ENCODE data around the gene SCRT2. TPM values are rescaled to one million over a fixed set of nuclear protein-coding genes. Genes with fewer than 3 reads are reported as not detected.
A peak's percentile ranks its signal among the peaks of the same experiment; 100 is the strongest.
"Not testable (repeated sequence)": the region's sequence is repeated elsewhere in the genome, so short reads cannot be mapped to it uniquely, and the experiment has no call there.

SCRT2 gene
- not detected for polyA plus RNA-seq
- long read RNA-seq, donor 1: 0 reads
- long read RNA-seq, donor 2: 0 reads
- long read RNA-seq, donor 3: 0 reads
- long read RNA-seq, donor 4: 0 reads
- long read RNA-seq, donor 5: 0 reads
- long read RNA-seq, donor 6: 0 reads
- long read RNA-seq, donor 7: 0 reads
- long read RNA-seq, donor 8: 0 reads
- long read RNA-seq, donor 9: 0 reads
- long read RNA-seq, donor 10: 0 reads

DNA sequence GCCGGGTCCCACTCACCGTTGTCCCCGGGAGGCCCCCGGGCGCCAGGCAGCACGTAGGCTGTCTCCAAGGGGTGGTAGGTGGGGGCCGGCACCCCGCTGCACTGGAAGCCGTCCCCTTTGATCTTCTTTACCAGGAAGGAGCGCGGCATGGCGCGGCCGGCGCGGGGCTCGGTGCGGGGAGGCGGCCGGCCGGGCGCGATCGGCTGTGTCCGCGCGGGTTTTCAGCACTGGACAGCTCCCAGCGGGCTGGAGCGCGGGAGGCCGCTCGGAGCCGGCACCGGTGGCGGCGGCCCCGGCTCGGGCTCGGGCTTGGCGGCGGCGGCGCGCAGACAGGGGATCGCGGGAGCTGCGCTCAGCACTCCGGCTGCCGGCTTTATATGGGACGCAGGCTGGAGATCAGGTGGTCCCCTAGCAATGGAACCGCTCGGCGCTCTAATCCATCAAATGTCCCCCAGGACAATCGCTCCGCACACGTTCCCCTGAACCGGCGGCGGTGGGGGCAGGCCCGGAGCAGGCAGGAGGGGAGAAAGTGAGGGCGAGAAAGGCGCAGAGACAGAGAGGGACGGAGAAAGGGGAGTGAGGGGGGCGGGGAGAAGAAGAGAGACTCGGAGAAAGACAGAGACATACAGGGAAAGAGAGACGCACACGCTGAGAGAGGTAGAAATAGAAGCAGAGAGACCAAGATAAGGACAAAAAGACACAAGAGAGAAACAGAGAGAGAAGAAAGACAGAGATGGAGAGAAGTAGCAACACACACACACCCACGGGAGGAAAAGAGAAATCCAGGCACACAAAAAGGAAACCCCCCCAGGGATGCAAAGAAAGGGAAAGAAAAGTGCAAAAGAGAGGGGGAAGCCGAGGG is at the start of gene SCRT2:
Gene SCRT2 (minus strand): TSS at position 350 of the 862 bp plus-strand sequence. CDS start 201 bp downstream, at position 149.
- DNase-seq: peak; percentile 64 to 92
- Histone ChIP-seq H3K27ac (ENCODE audit: low read depth in 1 of 3, low read length in 2 of 3) (no peak within 1 kb of the TSS), H3K9me3 (ENCODE audit: control insufficient read depth in 2 of 2, insufficient read depth in 1 of 2, low read depth in 1 of 2, low read length in 1 of 2) (no peaks in the 10 kb centered on the region), H3K4me1 (ENCODE audit: control insufficient read depth in 3 of 3, insufficient read depth in 2 of 3, low read depth in 1 of 3, low read length in 2 of 3) (peaks cover 0 to 7% (median 3%) of the 10 kb centered on the region in 3 donors), H3K36me3 (ENCODE audit: control insufficient read depth in 3 of 3, insufficient read depth in 2 of 3, low read depth in 1 of 3, low read length in 3 of 3) (no peaks in the 10 kb centered on the region), H3K27me3 (ENCODE audit: control insufficient read depth in 3 of 3, insufficient read depth in 3 of 3, low read length in 3 of 3) (peaks cover 2 to 72% (median 28%) of the 10 kb centered on the region in 3 donors), H3K4me3 (ENCODE audit: low read depth in 1 of 3, low read length in 3 of 3) (no peak within 1 kb of the TSS)
- no peak for FAIRE-seq
- 1 to 3% (median 1%) methylated on average over 63 to 69 of the region's 69 CpGs for WGBS, 3 donors

DNA sequence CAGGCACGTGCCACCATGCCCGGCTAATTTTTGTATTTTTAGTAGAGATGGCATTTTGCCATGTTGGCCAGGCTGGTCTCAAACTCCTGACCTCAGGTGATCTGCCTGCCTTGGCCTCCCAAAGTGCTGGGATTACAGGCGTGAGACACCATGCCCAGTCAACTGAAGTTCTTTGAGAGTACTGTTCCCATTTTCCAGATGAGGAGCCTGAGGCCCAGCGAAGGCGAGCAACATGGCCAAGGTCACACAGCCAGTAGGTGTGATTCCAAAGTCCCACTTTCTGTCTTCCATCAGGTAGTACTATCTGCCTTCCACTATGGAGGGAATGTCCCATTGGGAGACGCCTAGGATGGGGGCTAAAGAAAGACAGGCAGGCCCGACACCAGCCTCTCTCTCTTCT is 49.2 kb upstream of the SCRT2 start:
- FAIRE-seq; H3K36me3 ChIP-seq (ENCODE audit: control insufficient read depth in 3 of 3, insufficient read depth in 2 of 3, low read depth in 1 of 3, low read length in 3 of 3); DNase-seq; H3K4me1 ChIP-seq (ENCODE audit: control insufficient read depth in 3 of 3, insufficient read depth in 2 of 3, low read depth in 1 of 3, low read length in 2 of 3); H3K4me3 ChIP-seq (ENCODE audit: low read depth in 1 of 3, low read length in 3 of 3); H3K27ac ChIP-seq (ENCODE audit: low read depth in 1 of 3, low read length in 2 of 3); H3K9me3 ChIP-seq (ENCODE audit: control insufficient read depth in 2 of 2, insufficient read depth in 1 of 2, low read depth in 1 of 2, low read length in 1 of 2): not testable (repeated sequence)
- peaks cover 9 to 56% (median 29%) of the 10 kb centered on the region in 3 donors for H3K27me3 ChIP-seq (ENCODE audit: control insufficient read depth in 3 of 3, insufficient read depth in 3 of 3, low read length in 3 of 3)
- WGBS, 3 donors: 71 to 87% (median 78%) methylated on average over 7 of the region's 7 CpGs

DNA sequence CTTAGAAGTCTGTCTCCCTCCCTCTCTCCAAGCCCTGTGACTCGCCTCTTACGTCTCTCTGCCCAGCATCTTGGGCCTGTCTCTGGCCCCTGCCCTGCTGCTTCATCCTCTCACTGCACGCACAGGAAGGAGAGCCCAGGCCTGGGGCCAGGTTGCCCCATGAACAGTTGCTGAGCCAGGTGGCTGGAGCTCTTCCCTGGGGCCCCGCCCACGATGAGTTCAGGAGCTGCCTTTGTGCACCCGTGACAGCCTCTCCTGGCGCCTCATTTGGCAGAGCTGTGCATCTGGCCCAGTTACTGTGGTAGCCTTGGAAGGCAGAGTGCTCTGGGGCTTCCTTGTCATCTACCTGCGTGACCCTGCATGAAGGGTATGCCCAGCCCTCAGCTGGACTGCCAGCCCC is 48.2 kb upstream of the SCRT2 start:
- H3K4me1 ChIP-seq (ENCODE audit: control insufficient read depth in 3 of 3, insufficient read depth in 2 of 3, low read depth in 1 of 3, low read length in 2 of 3): peaks cover 0 to 3% (median 0%) of the 10 kb centered on the region in 3 donors
- peaks cover 0 to 2% of the 10 kb centered on the region in 2 donors for H3K9me3 ChIP-seq (ENCODE audit: control insufficient read depth in 2 of 2, insufficient read depth in 1 of 2, low read depth in 1 of 2, low read length in 1 of 2)
- FAIRE-seq (no peak), DNase-seq (no peak)
- no peak overlapping the region for H3K27ac ChIP-seq (ENCODE audit: low read depth in 1 of 3, low read length in 2 of 3)
- no peaks in the 10 kb centered on the region for H3K36me3 ChIP-seq (ENCODE audit: control insufficient read depth in 3 of 3, insufficient read depth in 2 of 3, low read depth in 1 of 3, low read length in 3 of 3)
- H3K27me3 ChIP-seq (ENCODE audit: control insufficient read depth in 3 of 3, insufficient read depth in 3 of 3, low read length in 3 of 3): peaks cover 9 to 49% (median 26%) of the 10 kb centered on the region in 3 donors
- H3K4me3 ChIP-seq (ENCODE audit: low read depth in 1 of 3, low read length in 3 of 3): no peak overlapping the region
- 29 to 51% (median 40%) methylated on average over 8 of the region's 8 CpGs for WGBS, 3 donors

DNA sequence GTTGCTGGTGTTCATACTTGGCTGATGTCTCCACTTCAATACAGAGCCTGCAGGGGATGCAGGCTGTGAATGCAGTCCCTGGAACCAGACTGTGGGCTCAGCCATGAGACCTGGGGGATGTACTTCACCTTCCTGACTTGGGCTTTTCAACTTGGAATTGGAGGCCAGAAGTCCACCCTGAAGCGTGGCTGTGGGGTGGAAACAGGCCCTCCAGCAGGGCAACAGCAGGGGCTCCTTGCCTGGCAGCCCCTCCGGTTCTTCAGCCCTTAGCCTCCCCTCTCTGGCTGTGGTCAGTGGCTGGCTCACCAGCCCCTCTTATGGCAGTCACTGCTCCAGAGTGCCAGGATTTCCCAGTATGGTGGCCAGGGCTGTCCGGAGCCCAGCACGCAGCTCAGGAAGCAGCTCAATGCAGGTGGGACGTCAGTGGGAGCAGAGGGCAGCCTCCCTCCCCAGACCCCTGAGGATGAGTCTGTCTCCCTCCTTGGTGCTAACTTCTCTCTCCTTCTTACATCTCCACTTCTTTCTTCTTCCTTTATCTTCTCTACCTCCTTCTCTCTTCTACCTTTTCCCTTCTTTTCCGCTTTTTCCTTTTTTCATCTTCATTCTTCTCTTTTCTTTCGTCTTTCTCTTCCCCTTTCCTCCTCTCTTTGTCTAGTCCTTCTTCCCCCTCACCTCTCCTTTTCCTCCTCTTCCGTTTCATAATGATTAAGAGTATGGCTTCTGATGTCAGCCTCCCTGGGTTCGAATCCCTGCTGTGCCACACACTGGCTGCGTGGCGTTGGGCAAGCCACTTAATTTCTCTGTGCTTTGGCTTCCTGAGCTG is 47.4 kb upstream of the SCRT2 start:
- Histone ChIP-seq H3K4me1 (ENCODE audit: control insufficient read depth in 3 of 3, insufficient read depth in 2 of 3, low read depth in 1 of 3, low read length in 2 of 3) (no peaks in the 10 kb centered on the region), H3K9me3 (ENCODE audit: control insufficient read depth in 2 of 2, insufficient read depth in 1 of 2, low read depth in 1 of 2, low read length in 1 of 2) (peaks cover 0 to 2% of the 10 kb centered on the region in 2 donors), H3K27me3 (ENCODE audit: control insufficient read depth in 3 of 3, insufficient read depth in 3 of 3, low read length in 3 of 3) (peaks cover 1 to 45% (median 24%) of the 10 kb centered on the region in 3 donors), H3K4me3 (ENCODE audit: low read depth in 1 of 3, low read length in 3 of 3) (no peak overlapping the region), H3K36me3 (ENCODE audit: control insufficient read depth in 3 of 3, insufficient read depth in 2 of 3, low read depth in 1 of 3, low read length in 3 of 3) (no peaks in the 10 kb centered on the region), H3K27ac (ENCODE audit: low read depth in 1 of 3, low read length in 2 of 3) (no peak overlapping the region)
- no peak for DNase-seq
- WGBS, 3 donors: 80 to 87% (median 86%) methylated on average over 10 to 11 of the region's 11 CpGs
- no peak for FAIRE-seq

DNA sequence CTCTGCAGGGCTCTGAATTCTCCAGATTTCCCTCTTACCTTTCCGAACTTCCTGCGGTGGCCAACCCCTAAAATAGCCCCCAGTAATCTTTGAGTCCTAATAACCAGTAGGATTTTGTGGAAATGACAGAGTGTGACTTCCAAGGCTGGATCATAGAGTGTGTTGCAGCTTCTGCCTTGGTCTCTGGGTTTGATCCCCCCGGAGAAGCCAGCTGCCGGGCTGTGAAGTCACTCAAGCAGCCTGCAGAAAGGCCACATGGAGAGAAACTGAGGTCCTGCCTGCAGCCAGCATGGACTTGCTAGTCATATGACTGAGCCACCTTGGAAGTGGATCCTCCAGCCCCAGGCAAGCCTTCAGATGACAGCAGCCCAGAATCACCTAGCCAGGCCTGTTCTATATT is 46.3 kb upstream of the SCRT2 start:
- no peak for FAIRE-seq
- H3K4me1 ChIP-seq (ENCODE audit: control insufficient read depth in 3 of 3, insufficient read depth in 2 of 3, low read depth in 1 of 3, low read length in 2 of 3): no peaks in the 10 kb centered on the region
- 89 to 97% (median 91%) methylated on average over 4 of the region's 4 CpGs for WGBS, 3 donors

DNA sequence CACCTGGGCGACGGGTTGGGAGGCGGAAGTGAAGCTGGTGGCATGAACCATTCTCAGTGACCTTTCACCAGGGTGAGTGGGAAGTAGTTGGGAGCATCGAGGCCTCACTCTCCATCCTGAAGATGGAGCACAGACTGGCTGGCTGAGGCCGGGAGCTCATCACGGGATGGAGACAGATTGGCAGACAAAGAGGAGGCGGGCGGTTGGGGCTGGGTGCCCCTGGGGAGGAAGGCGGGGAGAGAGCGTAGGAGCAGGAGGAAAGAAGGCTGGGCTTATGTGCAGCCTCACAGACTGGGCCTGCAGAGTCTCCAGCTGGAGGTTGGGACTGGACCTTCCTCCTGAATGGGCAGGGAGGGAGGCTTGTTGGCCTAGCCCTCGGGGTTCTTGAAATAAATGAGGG is 44.2 kb upstream of the SCRT2 start:
- no peak overlapping the region for H3K4me3 ChIP-seq (ENCODE audit: low read depth in 1 of 3, low read length in 3 of 3)
- DNase-seq (no peak), FAIRE-seq (no peak)
- no peaks in the 10 kb centered on the region for H3K4me1 ChIP-seq (ENCODE audit: control insufficient read depth in 3 of 3, insufficient read depth in 2 of 3, low read depth in 1 of 3, low read length in 2 of 3)
- H3K9me3 ChIP-seq (ENCODE audit: control insufficient read depth in 2 of 2, insufficient read depth in 1 of 2, low read depth in 1 of 2, low read length in 1 of 2): peaks cover 0 to 2% of the 10 kb centered on the region in 2 donors
- H3K27me3 ChIP-seq (ENCODE audit: control insufficient read depth in 3 of 3, insufficient read depth in 3 of 3, low read length in 3 of 3): peaks cover 0 to 31% (median 10%) of the 10 kb centered on the region in 3 donors
- no peaks in the 10 kb centered on the region for H3K36me3 ChIP-seq (ENCODE audit: control insufficient read depth in 3 of 3, insufficient read depth in 2 of 3, low read depth in 1 of 3, low read length in 3 of 3)
- no peak overlapping the region for H3K27ac ChIP-seq (ENCODE audit: low read depth in 1 of 3, low read length in 2 of 3)
- 56 to 62% (median 61%) methylated on average over 9 to 11 of the region's 11 CpGs for WGBS, 3 donors

More for the DNA sequence above, 46.3 kb upstream of the SCRT2 start:
- Histone ChIP-seq H3K27me3 (ENCODE audit: control insufficient read depth in 3 of 3, insufficient read depth in 3 of 3, low read length in 3 of 3) (peaks cover 0 to 39% (median 19%) of the 10 kb centered on the region in 3 donors), H3K4me3 (ENCODE audit: low read depth in 1 of 3, low read length in 3 of 3) (no peak overlapping the region), H3K36me3 (ENCODE audit: control insufficient read depth in 3 of 3, insufficient read depth in 2 of 3, low read depth in 1 of 3, low read length in 3 of 3) (no peaks in the 10 kb centered on the region), H3K9me3 (ENCODE audit: control insufficient read depth in 2 of 2, insufficient read depth in 1 of 2, low read depth in 1 of 2, low read length in 1 of 2) (peaks cover 0 to 2% of the 10 kb centered on the region in 2 donors), H3K27ac (ENCODE audit: low read depth in 1 of 3, low read length in 2 of 3) (no peak overlapping the region)
- DNase-seq: no peak

DNA sequence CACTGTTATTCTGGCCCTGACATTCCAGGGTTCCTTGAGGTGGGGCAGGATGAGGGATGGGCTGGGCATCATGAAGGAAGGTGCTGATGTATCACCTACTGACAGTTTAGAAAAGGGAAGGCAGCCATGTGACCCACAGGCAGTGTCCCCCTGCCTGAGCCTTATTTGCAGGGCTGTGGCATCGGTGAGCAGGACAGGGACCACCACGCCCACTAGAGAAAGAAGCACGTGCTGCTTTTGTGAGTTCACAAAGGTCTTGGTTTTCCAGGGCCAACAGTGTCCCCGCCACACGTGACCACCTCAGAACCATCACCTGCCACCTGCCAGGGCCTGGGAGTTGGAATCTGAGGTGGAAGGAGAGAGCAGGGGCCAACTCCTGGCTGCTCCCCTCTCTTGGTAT is 43.5 kb upstream of the SCRT2 start:
- H3K27me3 ChIP-seq (ENCODE audit: control insufficient read depth in 3 of 3, insufficient read depth in 3 of 3, low read length in 3 of 3): peaks cover 0 to 30% (median 10%) of the 10 kb centered on the region in 3 donors
- FAIRE-seq (no peak), DNase-seq (no peak)
- H3K4me1 ChIP-seq (ENCODE audit: control insufficient read depth in 3 of 3, insufficient read depth in 2 of 3, low read depth in 1 of 3, low read length in 2 of 3): no peaks in the 10 kb centered on the region
- H3K4me3 ChIP-seq (ENCODE audit: low read depth in 1 of 3, low read length in 3 of 3): no peak overlapping the region
- no peaks in the 10 kb centered on the region for H3K36me3 ChIP-seq (ENCODE audit: control insufficient read depth in 3 of 3, insufficient read depth in 2 of 3, low read depth in 1 of 3, low read length in 3 of 3)
- WGBS, 3 donors: 80 to 86% (median 83%) methylated on average over 5 of the region's 5 CpGs
- no peak overlapping the region for H3K27ac ChIP-seq (ENCODE audit: low read depth in 1 of 3, low read length in 2 of 3)
- peaks cover 0 to 2% of the 10 kb centered on the region in 2 donors for H3K9me3 ChIP-seq (ENCODE audit: control insufficient read depth in 2 of 2, insufficient read depth in 1 of 2, low read depth in 1 of 2, low read length in 1 of 2)

DNA sequence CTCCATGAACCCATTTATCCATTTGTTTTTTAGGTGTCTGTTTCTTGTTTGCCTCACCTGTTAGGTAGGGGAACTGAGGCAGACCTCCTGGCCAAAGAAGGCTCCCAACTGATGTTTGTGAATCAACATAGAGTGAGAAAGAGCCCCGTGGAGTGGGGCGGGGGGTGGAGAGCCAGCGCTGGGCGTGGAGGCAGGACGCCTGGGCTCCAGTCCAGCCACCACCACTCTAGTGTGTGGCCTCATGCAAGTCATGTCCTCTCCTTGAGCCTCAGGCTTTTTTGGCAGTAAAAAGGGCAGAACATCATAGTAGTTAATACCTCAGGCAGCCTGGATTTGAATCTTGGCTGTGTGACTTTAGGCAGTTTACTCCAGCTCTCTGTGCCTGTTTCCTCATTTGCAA is 42.2 kb upstream of the SCRT2 start:
- Histone ChIP-seq H3K36me3 (ENCODE audit: control insufficient read depth in 3 of 3, insufficient read depth in 2 of 3, low read depth in 1 of 3, low read length in 3 of 3) (no peaks in the 10 kb centered on the region), H3K4me3 (ENCODE audit: low read depth in 1 of 3, low read length in 3 of 3) (no peak overlapping the region), H3K4me1 (ENCODE audit: control insufficient read depth in 3 of 3, insufficient read depth in 2 of 3, low read depth in 1 of 3, low read length in 2 of 3) (no peaks in the 10 kb centered on the region), H3K27me3 (ENCODE audit: control insufficient read depth in 3 of 3, insufficient read depth in 3 of 3, low read length in 3 of 3) (peaks cover 0 to 23% (median 10%) of the 10 kb centered on the region in 3 donors), H3K27ac (ENCODE audit: low read depth in 1 of 3, low read length in 2 of 3) (no peak overlapping the region), H3K9me3 (ENCODE audit: control insufficient read depth in 2 of 2, insufficient read depth in 1 of 2, low read depth in 1 of 2, low read length in 1 of 2) (peaks cover 0 to 6% of the 10 kb centered on the region in 2 donors)
- FAIRE-seq (no peak), DNase-seq (no peak)
- WGBS, 3 donors: 48 to 64% (median 59%) methylated on average over 5 of the region's 5 CpGs

Data from small intestine (tissue), 16 donors.